ENCODE data around the gene OR12D1.

GRCh38 chr6:29375191-29375590 is 39.5 kb upstream of the OR12D1 start, which contains the start of gene OR12D3:
- no peak for TF ChIP-seq EZH2phosphoT487 (IDR thresholded peaks at IDR 0.05; ENCODE audit: insufficient read depth, low read depth)
- TF ChIP-seq EZH2 (IDR thresholded peaks at IDR 0.05; ENCODE audit: insufficient read depth, poor library complexity, severe bottlenecking) = no peak

Data from GM23248 (cell line).